GM13976 (cell line): ENCODE measurements around the gene ICAM2.
"Not testable (repeated sequence)": the region's sequence is repeated elsewhere in the genome, so short reads cannot be mapped to it uniquely, and the experiment has no call there.

Experiments used
- DNase-seq: peaks from one replicate; pipeline ENCODE4 v3.0.0; 2012; ENCODE audit warnings: low spot score
- CTCF ChIP-seq: IDR thresholded peaks from 2 replicates; pipeline ENCODE4 v1.5.1; 2012; ENCODE audit warnings: borderline replicate concordance, mild to moderate bottlenecking; ENCODE audit not compliant: insufficient read depth; ENCODE audit errors: extremely low read depth, missing control alignments, control extremely low read depth
- in situ Hi-C: fragments of 300-500 bp; cut with MboI; formaldehyde crosslinking; loops from one replicate; pipeline ENCODE4 v1.12.0; 2022; ENCODE audit warnings: low sequenced_read_pairs, mixed read lengths, inconsistent platforms; ENCODE audit not compliant: unreplicated experiment

The ICAM2 gene

GRCh38 chr17:64008346-64008745, 12.1 kb downstream of the ICAM2 start:
- DNase-seq = no peak
- in situ Hi-C loops = no loop called here
- TF ChIP-seq CTCF = no peak

- no peak for TF ChIP-seq CTCF
- in situ Hi-C loops = no loop called here
- no peak for DNase-seq
Observed at GRCh38 chr17:64007838-64008282, 12.6 kb downstream of the ICAM2 start.

- DNase-seq, in situ Hi-C loops: not testable (repeated sequence)
Observed at GRCh38 chr17:64007089-64007837, 13.2 kb downstream of the ICAM2 start.

GRCh38 chr17:64006361-64007088, 13.9 kb downstream of the ICAM2 start:
- peak; percentile 22 for DNase-seq
- TF ChIP-seq CTCF = no peak
- in situ Hi-C loops = no loop called here

GRCh38 chr17:64005734-64006167, 14.7 kb downstream of the ICAM2 start:
- in situ Hi-C loops = no loop called here
- no peak for TF ChIP-seq CTCF
- DNase-seq = no peak

GRCh38 chr17:64004903-64005733, 15.3 kb downstream of the ICAM2 start:
- peak; percentile 14 for DNase-seq
- no peak for TF ChIP-seq CTCF
- in situ Hi-C loops = no loop called here
